GM19395 (cell line): ENCODE data around the gene PHTF2.
"Not testable (repeated sequence)": the region's sequence is repeated elsewhere in the genome, so short reads cannot be mapped to it uniquely, and the experiment has no call there.

Experiments
- ATAC-seq: cut with Tn5 transposase; IDR thresholded peaks from one replicate; pipeline ENCODE4 v1.9.1; 2021; ENCODE audit warnings: mild to moderate bottlenecking, moderate library complexity; ENCODE audit not compliant: unreplicated experiment

Gene PHTF2

GRCh38 chr7:77798394-77799077 lies at the start of gene PHTF2, which contains the start of gene TMEM60:
TSS of gene PHTF2 (plus strand) at chr7:77798773.
TSS of gene TMEM60 (minus strand) at chr7:77798434. CDS start at chr7:77794373, 4,061 bp downstream.
- peak; percentile 95 for ATAC-seq

GRCh38 chr7:77752016-77752415 lies 46.6 kb upstream of the PHTF2 start:
- no peak for ATAC-seq

DNA sequence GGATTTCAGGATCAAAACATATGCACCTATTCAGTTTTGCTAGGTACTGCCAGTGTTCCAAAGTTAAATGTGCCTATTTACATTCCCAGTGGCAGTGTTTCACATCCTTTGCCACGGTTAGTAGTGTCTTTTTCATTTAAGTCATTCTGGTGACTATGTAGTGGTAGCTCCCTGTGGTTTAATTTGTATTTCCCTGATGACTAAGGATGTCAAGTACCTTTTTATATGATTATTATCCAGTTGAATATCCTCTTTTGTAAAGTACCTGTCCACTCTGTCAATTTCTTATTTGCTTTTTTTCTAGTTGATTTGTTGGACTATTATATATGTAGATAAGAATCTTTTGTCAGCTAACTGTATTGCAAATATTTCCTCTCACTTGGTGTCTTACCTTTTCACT lies 45.4 kb upstream of the PHTF2 start:
- ATAC-seq = no peak

- ATAC-seq = peak; percentile 82
These were observed 41.0 kb upstream of the PHTF2 start for GRCh38 chr7:77757589-77757988.

DNA sequence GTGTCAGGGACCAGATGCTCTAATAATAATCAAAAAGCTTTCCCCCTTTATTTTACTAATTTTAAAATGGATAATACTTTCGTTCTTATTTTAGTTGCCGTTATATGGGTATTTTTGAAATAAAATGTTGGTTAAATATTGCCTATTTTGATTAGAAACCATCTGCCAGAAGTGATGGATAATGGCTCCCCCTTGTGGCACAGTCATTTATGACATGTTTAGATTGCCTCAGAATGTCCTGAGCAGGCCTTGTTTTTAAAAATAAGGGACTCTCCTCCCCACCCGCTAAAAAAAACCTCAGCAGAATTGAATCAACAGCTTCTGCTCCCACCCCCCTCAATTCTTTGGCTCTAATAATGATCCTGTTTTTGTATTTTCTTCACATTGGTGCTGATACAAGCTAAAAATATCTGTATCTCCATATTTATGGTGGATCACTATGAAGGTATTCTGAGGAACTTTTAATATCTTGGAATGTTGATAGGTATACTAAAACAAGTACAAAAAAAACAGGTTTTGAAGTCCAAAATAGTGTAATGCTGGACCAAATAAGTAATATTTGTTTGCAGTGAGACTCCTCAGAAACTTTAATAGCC lies 39.2 kb upstream of the PHTF2 start:
- ATAC-seq = peak; percentile 35

- ATAC-seq = no peak
These were observed 37.6 kb upstream of the PHTF2 start for GRCh38 chr7:77760809-77761453.

DNA sequence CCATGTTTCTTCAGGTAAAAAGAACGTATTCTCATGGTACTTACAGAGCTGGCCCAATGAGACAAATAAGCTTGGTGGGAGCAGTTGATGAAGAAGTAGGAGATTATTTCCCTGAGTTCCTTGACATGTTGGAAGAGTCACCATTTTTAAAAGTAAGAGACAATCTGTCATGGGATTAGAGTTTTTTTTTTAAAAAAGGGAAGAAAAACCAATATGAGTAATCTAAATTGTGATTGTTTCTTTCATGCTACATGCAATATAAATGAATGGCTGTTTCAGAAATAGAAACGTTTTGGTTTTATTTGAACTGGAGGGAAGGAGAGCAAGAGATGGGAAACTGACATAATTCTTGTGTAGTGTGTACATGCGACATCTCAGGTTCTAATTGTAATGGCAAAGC lies 33.1 kb upstream of the PHTF2 start:
- ATAC-seq = no peak

- no peak for ATAC-seq
These were observed 32.4 kb upstream of the PHTF2 start for GRCh38 chr7:77765906-77766800.

GRCh38 chr7:77766801-77767605 lies 31.6 kb upstream of the PHTF2 start:
- ATAC-seq = no peak

GRCh38 chr7:77770316-77770715 lies 28.3 kb upstream of the PHTF2 start:
- no peak for ATAC-seq

DNA sequence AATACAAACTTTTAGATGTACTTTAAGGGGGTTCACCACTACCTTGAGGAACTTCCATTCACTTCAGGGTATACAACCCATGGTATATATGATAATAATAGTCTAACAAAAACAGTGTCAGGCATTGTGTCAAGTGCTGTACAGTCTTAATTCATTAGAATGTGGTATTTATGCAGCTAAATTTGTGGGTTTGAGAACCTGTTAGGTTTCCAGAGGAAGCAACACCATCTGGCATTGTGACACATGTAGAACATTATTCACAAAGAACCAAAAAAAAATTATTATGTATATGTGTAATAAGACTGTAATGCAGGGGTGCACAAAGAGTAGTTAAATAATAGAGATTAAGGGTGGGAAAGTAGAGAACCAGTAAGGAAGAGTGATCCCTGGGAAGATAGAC lies 26.7 kb upstream of the PHTF2 start:
- no peak for ATAC-seq

DNA sequence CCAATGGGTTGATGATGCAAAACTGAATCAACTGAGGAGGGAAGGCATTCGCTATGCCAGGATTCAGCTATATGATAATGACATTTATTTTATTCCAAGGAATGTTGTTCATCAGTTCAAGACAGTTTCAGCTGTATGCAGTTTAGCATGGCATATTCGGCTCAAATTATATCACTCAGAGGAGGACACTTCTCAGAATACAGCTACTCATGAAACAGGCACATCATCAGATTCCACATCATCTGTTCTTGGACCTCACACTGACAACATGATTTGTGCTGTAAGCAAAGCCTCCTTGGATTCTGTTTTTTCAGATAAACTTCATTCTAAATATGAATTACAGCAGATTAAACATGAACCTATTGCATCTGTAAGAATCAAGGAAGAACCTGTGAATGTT lies 20.0 kb upstream of the PHTF2 start:
- ATAC-seq = no peak

GRCh38 chr7:77782383-77782782 lies 16.2 kb upstream of the PHTF2 start:
- ATAC-seq = no peak

DNA sequence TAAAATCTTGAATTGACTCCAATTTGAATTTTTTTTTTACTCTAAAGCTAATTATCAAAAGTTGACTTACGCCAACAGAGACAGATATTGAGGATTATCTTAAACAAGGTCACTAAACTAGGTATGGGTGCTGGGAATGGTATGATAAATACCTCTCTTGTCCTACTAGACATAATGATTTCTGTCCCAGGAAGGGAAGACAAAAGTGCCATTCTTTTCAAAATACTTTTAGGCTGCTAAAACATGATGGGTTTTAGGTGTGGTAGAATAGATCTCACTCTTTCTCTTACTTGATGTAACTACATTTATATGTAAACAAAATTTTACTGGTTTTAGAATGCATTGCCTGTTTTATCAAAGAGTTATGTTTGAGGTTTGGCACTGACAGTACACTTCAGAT lies 15.5 kb upstream of the PHTF2 start:
- no peak for ATAC-seq

- no peak for ATAC-seq
These were observed 15.0 kb upstream of the PHTF2 start for GRCh38 chr7:77783545-77783944.

DNA sequence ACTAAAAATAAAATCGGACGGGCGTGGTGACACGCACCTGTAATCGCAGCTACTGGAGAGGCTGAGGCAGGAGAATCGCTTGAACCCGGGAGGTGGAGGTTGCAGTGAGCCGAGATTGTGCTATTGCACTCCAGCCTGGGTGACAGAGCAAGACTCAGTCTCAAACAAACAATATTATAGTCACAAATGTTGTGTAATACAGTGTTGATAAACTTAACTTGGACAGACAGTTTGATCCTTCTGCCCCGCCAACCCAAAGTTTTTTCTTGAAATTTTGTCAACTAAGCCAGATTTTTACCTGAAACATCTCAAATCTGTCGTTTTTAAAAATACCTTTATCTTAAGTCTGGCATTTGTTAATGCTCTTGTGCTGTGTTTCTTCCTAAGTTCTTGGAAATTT lies 14.1 kb upstream of the PHTF2 start:
- ATAC-seq = not testable (repeated sequence)

GRCh38 chr7:77786018-77786417 lies 12.6 kb upstream of the PHTF2 start:
- no peak for ATAC-seq

DNA sequence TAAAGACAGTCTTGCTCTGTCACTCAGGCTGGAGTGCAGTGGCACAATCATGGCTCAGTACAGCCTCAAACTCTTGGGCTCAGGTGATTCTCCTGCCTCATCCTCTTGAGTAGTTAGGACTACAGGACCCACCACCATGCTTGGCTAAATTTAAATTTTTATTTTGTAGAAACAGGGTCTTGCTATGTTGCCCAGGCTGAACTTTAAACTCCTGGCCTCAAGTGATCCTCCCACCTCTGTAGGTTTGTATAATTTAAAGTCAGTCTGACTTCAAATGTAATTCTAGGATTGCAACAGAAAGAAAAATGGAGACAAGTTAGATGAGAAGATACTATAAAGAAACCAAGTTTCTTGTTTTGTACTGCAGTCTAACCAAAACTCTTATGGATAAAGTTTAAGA lies 11.8 kb upstream of the PHTF2 start:
- no peak for ATAC-seq

GRCh38 chr7:77788327-77788902 lies 10.2 kb upstream of the PHTF2 start:
- no peak for ATAC-seq

DNA sequence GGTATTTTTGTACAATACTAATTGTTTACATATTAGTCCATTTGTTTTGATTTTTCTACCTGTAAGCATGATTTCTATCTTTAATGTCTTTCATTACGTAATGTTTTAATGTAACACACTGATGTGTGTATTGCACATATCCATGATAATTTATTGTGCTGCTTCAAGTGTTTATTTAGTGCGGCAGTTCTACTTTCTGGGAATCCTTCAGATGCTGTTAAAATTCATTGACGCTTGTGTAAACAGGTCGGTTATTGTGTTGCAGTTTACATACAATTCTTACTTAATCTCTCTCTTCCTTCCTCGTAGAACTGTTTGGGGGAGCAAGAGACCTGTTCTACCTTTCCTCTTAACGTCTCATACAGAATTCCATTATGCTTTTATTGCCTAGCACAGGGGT lies 7.2 kb upstream of the PHTF2 start:
- ATAC-seq = no peak
